ENCODE results near the gene TTC1. TPM values are rescaled to one million over a fixed set of nuclear protein-coding genes. Genes with fewer than 3 reads are reported as not detected.

Gene TTC1
- total RNA-seq, 4 donors from 2014 or later, result 45.4 to 59.4 (median 49.8) TPM

DNA sequence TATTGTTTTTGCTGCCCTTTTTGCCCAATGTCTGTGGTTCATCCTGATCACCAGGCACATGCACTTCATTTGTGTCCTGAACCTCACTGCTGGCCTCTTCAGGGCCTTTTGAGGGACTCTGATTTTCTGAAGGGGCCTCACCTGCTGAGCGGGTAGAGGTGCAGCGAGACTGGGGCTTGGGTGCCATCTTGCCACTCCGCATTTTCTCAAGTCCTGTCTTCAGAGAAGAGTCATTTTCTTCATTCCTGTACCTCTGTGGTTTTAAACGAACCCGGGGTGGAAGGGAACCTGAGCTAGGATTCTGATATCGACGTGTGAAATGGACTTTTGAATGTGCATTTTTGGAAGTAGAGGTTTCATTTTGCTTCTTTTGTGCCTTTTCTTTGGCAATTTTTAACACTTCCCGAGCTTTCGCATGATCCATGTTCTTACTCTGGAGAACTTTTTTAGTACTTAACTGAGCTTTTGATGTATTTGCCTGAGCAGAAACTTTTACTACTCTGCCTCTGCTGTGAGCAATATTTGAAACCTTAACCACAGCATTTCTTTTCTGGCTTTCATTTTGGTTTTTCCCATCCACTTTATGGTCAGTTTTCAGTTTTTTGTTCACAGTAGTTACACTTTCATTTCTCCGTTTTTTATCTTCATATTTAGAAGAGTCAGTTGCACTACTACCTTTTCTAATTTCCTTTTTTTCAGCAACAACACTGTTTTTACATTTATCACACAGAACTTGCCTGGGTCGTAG is 84.2 kb downstream of the TTC1 start:
- 88% methylated on average over 11 of the region's 11 CpGs for WGBS
- no peak for DNase-seq (ENCODE audit: extremely low spot score)
- no peaks in the 10 kb centered on the region for H3K9me3 ChIP-seq
- no peak overlapping the region for H3K27ac ChIP-seq (replicated peaks in 1 of 4)
- no peaks in the 10 kb centered on the region for H3K27me3 ChIP-seq
- peaks cover 9 to 37% (median 25%) of the 10 kb centered on the region in 4 donors for H3K36me3 ChIP-seq
- TF ChIP-seq POLR2A (IDR thresholded peaks at IDR 0.05; ENCODE audit: low read depth) (no peak), POLR2AphosphoS5 (IDR thresholded peaks at IDR 0.05) (no peak)
- TF ChIP-seq, protein P1, sequence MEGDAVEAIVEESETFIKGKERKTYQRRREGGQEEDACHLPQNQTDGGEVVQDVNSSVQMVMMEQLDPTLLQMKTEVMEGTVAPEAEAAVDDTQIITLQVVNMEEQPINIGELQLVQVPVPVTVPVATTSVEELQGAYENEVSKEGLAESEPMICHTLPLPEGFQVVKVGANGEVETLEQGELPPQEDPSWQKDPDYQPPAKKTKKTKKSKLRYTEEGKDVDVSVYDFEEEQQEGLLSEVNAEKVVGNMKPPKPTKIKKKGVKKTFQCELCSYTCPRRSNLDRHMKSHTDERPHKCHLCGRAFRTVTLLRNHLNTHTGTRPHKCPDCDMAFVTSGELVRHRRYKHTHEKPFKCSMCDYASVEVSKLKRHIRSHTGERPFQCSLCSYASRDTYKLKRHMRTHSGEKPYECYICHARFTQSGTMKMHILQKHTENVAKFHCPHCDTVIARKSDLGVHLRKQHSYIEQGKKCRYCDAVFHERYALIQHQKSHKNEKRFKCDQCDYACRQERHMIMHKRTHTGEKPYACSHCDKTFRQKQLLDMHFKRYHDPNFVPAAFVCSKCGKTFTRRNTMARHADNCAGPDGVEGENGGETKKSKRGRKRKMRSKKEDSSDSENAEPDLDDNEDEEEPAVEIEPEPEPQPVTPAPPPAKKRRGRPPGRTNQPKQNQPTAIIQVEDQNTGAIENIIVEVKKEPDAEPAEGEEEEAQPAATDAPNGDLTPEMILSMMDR (IDR thresholded peaks at IDR 0.05), result no peak
- peaks cover 0 to 6% (median 5%) of the 10 kb centered on the region in 4 donors for H3K4me1 ChIP-seq
- intact Hi-C loops (cut with DNase I), result no loop called here
- no peak overlapping the region for H3K4me3 ChIP-seq

DNA sequence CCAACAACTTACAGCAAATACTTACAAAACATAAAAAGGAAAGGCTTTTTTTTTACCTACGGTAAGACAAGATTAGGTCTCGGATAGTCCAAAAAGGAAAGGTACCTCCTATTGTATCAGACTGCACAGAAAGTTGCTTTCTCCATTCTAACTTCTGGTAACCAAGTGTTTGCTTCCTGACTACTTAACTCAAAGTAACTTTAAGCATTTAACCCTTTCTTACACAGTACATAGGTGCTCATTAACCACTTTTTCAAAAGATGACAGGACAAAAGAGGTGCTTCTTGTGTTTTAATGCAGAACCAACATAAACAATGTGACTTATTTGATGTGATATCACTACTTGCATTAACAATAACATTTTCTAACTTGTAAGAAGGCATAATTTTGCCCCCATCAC is 87.2 kb downstream of the TTC1 start:
- Histone ChIP-seq H3K27ac (replicated peaks in 1 of 4) (no peak overlapping the region), H3K9me3 (no peaks in the 10 kb centered on the region), H3K36me3 (peaks cover 9 to 48% (median 29%) of the 10 kb centered on the region in 4 donors), H3K27me3 (no peaks in the 10 kb centered on the region), H3K4me3 (no peak overlapping the region), H3K4me1 (peaks cover 0 to 10% (median 6%) of the 10 kb centered on the region in 4 donors)
- 100% methylated on average over 2 of the region's 2 CpGs for WGBS
- TF ChIP-seq, protein P1 (IDR thresholded peaks at IDR 0.05), result no peak
- TF ChIP-seq POLR2AphosphoS5 (IDR thresholded peaks at IDR 0.05) (no peak), POLR2A (IDR thresholded peaks at IDR 0.05; ENCODE audit: low read depth) (no peak), EP300 (IDR thresholded peaks at IDR 0.05) (no peak)
- DNase-seq (ENCODE audit: extremely low spot score), result no peak
- intact Hi-C loops (cut with DNase I), result no loop called here

- H3K36me3 ChIP-seq, result peaks cover 6 to 34% (median 17%) of the 10 kb centered on the region in 4 donors
- TF ChIP-seq POLR2AphosphoS5 (IDR thresholded peaks at IDR 0.05) (no peak), POLR2A (IDR thresholded peaks at IDR 0.05; ENCODE audit: low read depth) (no peak), EP300 (IDR thresholded peaks at IDR 0.05) (no peak)
- TF ChIP-seq, protein P1 (IDR thresholded peaks at IDR 0.05), result no peak
- WGBS, result 77% methylated on average over 4 of the region's 4 CpGs
Observed at GRCh38 chr5:160097991-160098390, 89.1 kb downstream of the TTC1 start.

GRCh38 chr5:160105686-160106360 is 96.9 kb downstream of the TTC1 start:
- WGBS, result 58% methylated on average over 4 of the region's 4 CpGs
- DNase-seq (ENCODE audit: extremely low spot score), result no peak
- H3K9me3 ChIP-seq, result no peaks in the 10 kb centered on the region
- no peaks in the 10 kb centered on the region for H3K27me3 ChIP-seq
- no peak overlapping the region for H3K4me3 ChIP-seq
- H3K27ac ChIP-seq (replicated peaks in 1 of 4), result peak overlapping the region in 3 of 4 donors; percentile 3 to 50 (median 32)
- TF ChIP-seq, protein P1 (IDR thresholded peaks at IDR 0.05), result no peak
- TF ChIP-seq EP300 (IDR thresholded peaks at IDR 0.05) (no peak), POLR2A (IDR thresholded peaks at IDR 0.05; ENCODE audit: low read depth) (no peak), POLR2AphosphoS5 (IDR thresholded peaks at IDR 0.05) (no peak)
- peaks cover 5 to 31% (median 22%) of the 10 kb centered on the region in 4 donors for H3K4me1 ChIP-seq
- H3K36me3 ChIP-seq, result peaks cover 0 to 32% (median 3%) of the 10 kb centered on the region in 4 donors
- intact Hi-C loops (cut with DNase I), result no loop called here

More at GRCh38 chr5:160097991-160098390, 89.1 kb downstream of the TTC1 start:
- intact Hi-C loops (cut with DNase I), result no loop called here
- no peak overlapping the region for H3K4me3 ChIP-seq
- H3K27me3 ChIP-seq, result no peaks in the 10 kb centered on the region
- no peaks in the 10 kb centered on the region for H3K9me3 ChIP-seq
- H3K27ac ChIP-seq (replicated peaks in 1 of 4), result no peak overlapping the region
- DNase-seq (ENCODE audit: extremely low spot score), result no peak
- peaks cover 2 to 15% (median 7%) of the 10 kb centered on the region in 4 donors for H3K4me1 ChIP-seq

All from esophagus muscularis mucosa (tissue), 4 donors.